K562 (cell line): ENCODE measurements around the gene SDE2. TPM values are rescaled to one million over a fixed set of nuclear protein-coding genes. Genes with fewer than 3 reads are reported as not detected.

ENCODE experiments used
- ARID2 ChIP-seq: fragments of 450-650 bp; IDR thresholded peaks from 2 replicates; pipeline ENCODE4 v1.6.1; 2017; ENCODE audit warnings: antibody characterized with exemption, mild to moderate bottlenecking
- GTF2F1 ChIP-seq: IDR thresholded peaks from 2 replicates; pipeline ENCODE4 v1.6.1; 2011; ENCODE audit warnings: low read depth, low read length, improper control_type of control experiment
- NEUROD1 ChIP-seq: fragments of 150-350 bp; IDR thresholded peaks from 2 replicates; pipeline ENCODE4 v1.6.1; 2014; ENCODE audit warnings: borderline replicate concordance, low read length, low read depth; ENCODE audit not compliant: partially characterized antibody
- NFRKB ChIP-seq: fragments of 450-650 bp; IDR thresholded peaks from 2 replicates; pipeline ENCODE4 v1.6.1; 2016; ENCODE audit warnings: low read depth
- NFYB ChIP-seq: IDR thresholded peaks from 2 replicates; pipeline ENCODE4 v1.6.1; 2011; ENCODE audit warnings: mild to moderate bottlenecking, moderate library complexity; ENCODE audit not compliant: insufficient read length; ENCODE audit errors: extremely low read depth
- PHB ChIP-seq: fragments of 250-450 bp; sonication (Bioruptor Pico); IDR thresholded peaks from 2 replicates; pipeline ENCODE4 v1.5.0; 2021
- SAFB ChIP-seq: fragments of 200-400 bp; formaldehyde crosslinking; IDR thresholded peaks from 2 replicates; pipeline ENCODE4 v1.6.1; 2017; ENCODE audit warnings: low read depth, low read length, borderline replicate concordance
- SAFB2 ChIP-seq: fragments of 200-400 bp; formaldehyde crosslinking; IDR thresholded peaks from 2 replicates; pipeline ENCODE4 v1.6.1; 2018; ENCODE audit warnings: borderline replicate concordance, low read length, low read depth, moderate library complexity; ENCODE audit not compliant: severe bottlenecking
- SMARCA4 ChIP-seq: fragments of 450-650 bp; IDR thresholded peaks from 2 replicates; pipeline ENCODE4 v1.6.1; 2016
- ZBED1 ChIP-seq: IDR thresholded peaks from 2 replicates; pipeline ENCODE4 v1.6.1; 2014
- ZKSCAN1 ChIP-seq: fragments of 150-350 bp; IDR thresholded peaks from 2 replicates; pipeline ENCODE4 v1.6.1; 2016; ENCODE audit warnings: low read depth, low read length
- ZNF274 ChIP-seq: IDR thresholded peaks from 2 replicates; pipeline ENCODE4 v1.6.1; 2011; ENCODE audit warnings: low read depth, mild to moderate bottlenecking, low read length, moderate library complexity, borderline replicate concordance
- ZNF316 ChIP-seq: fragments of 450-650 bp; IDR thresholded peaks from 2 replicates; pipeline ENCODE4 v1.6.1; 2016
- ZNF507 ChIP-seq: conservative IDR thresholded peaks from 2 replicates; pipeline ENCODE4 v1.6.1; 2017; ENCODE audit warnings: missing genetic modification characterization, missing compliant biosample characterization
- polyA plus RNA-seq, 8 experiments: library from polyadenylated mRNA; depleted of rRNA in 4 of 8; stranded (reverse) in 5 of 8; unstranded in 3 of 8; fragments of >200 nt; fragmentation: Nextera tagmentation in 2 of 8; fragmentation: Illumina TruSeq in 1 of 8; extraction: Ambion mirVana in 2 of 8; extraction: Trizol in 1 of 8; gene quantifications; 2 replicates each; pipeline versions ENCODE4 v1.2.1 to v1.2.3, GENCODE V29; 2011 to 2014; ENCODE audit warnings: inconsistent platforms in 1 of 8, missing spikeins in 1 of 8
- total RNA-seq, 7 experiments: library from RNA; depleted of rRNA in 6 of 7; stranded (reverse); fragments of >200 nt in 6 of 7; fragmentation: Illumina TruSeq in 2 of 7; extraction: Trizol in 2 of 7; gene quantifications; 2 replicates each; pipeline versions ENCODE4 v1.2.1 to v1.2.3, GENCODE V29; 2011 to 2021; ENCODE audit warnings: low replicate concordance in 1 of 7
- TF ChIP-seq, protein P1 (sequence below): sonication (generic); formaldehyde crosslinking; IDR thresholded peaks from 2 replicates; pipeline ENCODE4 v1.8.0; 2022; ENCODE audit warnings: mild to moderate bottlenecking, missing genetic modification reagents
- TF ChIP-seq, protein P2 (sequence below): sonication (generic); formaldehyde crosslinking; IDR thresholded peaks from 2 replicates; pipeline ENCODE4 v1.8.0; 2022; ENCODE audit warnings: mild to moderate bottlenecking, missing genetic modification reagents
- TF ChIP-seq, protein P3 (sequence below), 2 experiments: fragments of 250-450 bp in 1 of 2; fragments of 450-650 bp in 1 of 2; sonication (Bioruptor Pico) in 1 of 2; IDR thresholded peaks; 2 replicates each; pipeline versions ENCODE4 v1.6.1 to v1.8.0; 2016 to 2021; ENCODE audit warnings: mild to moderate bottlenecking in 2 of 2, moderate library complexity in 2 of 2, missing compliant biosample characterization in 1 of 2, missing genetic modification characterization in 1 of 2
- TF ChIP-seq, protein P4 (sequence below), 3 experiments: fragments of 200-800 bp in 1 of 3; fragments of 250-450 bp in 1 of 3; fragments of 450-650 bp in 1 of 3; sonication (Bioruptor Pico) in 1 of 3; sonication (Bioruptor generic) in 1 of 3; formaldehyde crosslinking in 1 of 3; IDR thresholded peaks; 2 replicates each; pipeline versions ENCODE4 v1.6.1 to v1.8.0; 2016 to 2022; ENCODE audit warnings: mild to moderate bottlenecking in 2 of 3, missing genetic modification characterization in 2 of 3, missing compliant biosample characterization in 1 of 3, moderate library complexity in 1 of 3

Gene SDE2
- total and polyA plus RNA-seq, 9 of the 15 experiments (the other 6 are each of a cell fraction or from before 2014, with no cell fraction given), result 14.3 to 62.3 (median 46.0) TPM

DNA sequence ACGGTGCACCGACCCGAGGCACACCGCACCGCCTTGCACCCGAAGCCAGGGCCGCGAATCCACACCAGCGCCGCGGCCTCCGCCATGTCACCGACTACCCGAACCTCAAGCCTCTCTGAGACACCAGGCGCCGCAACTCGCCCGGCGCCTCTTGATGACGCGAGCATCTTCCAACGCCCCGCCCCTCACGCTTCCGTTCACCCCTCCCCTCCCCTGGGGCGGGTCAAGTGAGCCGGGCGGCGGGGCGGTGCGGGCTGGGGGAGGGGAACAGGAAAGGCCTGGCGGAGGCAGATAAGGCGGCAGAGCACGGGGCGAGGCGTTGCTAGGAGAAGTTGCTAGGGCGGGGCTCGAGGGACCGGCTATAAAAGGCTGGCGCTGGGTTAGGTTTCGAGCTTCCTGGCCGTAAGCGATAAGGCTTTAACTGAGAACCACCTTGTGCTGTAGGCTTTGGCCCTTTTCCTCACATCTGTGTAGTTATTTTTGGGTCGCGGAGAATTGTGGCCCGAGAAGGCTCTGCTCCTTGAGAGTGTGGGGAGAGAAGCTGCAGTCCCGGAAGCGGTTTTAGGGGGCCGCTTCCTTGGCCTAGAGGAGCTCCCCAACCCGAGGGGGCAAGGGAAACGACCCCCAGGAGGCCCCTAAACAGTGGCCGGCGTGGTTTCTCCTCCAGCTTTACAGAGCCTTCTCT is at the start of gene SDE2 (continued):
- TF ChIP-seq, protein P1, sequence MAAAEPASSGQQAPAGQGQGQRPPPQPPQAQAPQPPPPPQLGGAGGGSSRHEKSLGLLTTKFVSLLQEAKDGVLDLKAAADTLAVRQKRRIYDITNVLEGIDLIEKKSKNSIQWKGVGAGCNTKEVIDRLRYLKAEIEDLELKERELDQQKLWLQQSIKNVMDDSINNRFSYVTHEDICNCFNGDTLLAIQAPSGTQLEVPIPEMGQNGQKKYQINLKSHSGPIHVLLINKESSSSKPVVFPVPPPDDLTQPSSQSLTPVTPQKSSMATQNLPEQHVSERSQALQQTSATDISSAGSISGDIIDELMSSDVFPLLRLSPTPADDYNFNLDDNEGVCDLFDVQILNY (CRISPR knock-in tag), result no peak
- no peak for TF ChIP-seq ZNF507 (tag)
- TF ChIP-seq ZNF274, result peak; percentile 81
- TF ChIP-seq SMARCA4, result peak; percentile 97
- TF ChIP-seq NEUROD1, result peak; percentile 94
- TF ChIP-seq PHB (CRISPR knock-in tag), result peak; percentile 93; the same call in 1 of the 2 replicates
- no peak for TF ChIP-seq SAFB2
- TF ChIP-seq NFRKB, result peak; percentile 62; the same call in 1 of the 2 replicates
- TF ChIP-seq, protein P2, sequence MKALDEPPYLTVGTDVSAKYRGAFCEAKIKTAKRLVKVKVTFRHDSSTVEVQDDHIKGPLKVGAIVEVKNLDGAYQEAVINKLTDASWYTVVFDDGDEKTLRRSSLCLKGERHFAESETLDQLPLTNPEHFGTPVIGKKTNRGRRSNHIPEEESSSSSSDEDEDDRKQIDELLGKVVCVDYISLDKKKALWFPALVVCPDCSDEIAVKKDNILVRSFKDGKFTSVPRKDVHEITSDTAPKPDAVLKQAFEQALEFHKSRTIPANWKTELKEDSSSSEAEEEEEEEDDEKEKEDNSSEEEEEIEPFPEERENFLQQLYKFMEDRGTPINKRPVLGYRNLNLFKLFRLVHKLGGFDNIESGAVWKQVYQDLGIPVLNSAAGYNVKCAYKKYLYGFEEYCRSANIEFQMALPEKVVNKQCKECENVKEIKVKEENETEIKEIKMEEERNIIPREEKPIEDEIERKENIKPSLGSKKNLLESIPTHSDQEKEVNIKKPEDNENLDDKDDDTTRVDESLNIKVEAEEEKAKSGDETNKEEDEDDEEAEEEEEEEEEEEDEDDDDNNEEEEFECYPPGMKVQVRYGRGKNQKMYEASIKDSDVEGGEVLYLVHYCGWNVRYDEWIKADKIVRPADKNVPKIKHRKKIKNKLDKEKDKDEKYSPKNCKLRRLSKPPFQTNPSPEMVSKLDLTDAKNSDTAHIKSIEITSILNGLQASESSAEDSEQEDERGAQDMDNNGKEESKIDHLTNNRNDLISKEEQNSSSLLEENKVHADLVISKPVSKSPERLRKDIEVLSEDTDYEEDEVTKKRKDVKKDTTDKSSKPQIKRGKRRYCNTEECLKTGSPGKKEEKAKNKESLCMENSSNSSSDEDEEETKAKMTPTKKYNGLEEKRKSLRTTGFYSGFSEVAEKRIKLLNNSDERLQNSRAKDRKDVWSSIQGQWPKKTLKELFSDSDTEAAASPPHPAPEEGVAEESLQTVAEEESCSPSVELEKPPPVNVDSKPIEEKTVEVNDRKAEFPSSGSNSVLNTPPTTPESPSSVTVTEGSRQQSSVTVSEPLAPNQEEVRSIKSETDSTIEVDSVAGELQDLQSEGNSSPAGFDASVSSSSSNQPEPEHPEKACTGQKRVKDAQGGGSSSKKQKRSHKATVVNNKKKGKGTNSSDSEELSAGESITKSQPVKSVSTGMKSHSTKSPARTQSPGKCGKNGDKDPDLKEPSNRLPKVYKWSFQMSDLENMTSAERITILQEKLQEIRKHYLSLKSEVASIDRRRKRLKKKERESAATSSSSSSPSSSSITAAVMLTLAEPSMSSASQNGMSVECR (CRISPR knock-in tag), result peak; percentile 95
- peak; percentile 19; the same call in 1 of the 2 replicates for TF ChIP-seq ZKSCAN1
- TF ChIP-seq, protein P3, sequence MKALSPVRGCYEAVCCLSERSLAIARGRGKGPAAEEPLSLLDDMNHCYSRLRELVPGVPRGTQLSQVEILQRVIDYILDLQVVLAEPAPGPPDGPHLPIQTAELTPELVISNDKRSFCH (CRISPR knock-in tag; IDR thresholded peaks at IDR 0.05), result no peak
- TF ChIP-seq, protein P3 (tag; IDR thresholded peaks at IDR 0.05), result peak; percentile 84
- peak; percentile 96 for TF ChIP-seq GTF2F1
- no peak for TF ChIP-seq NFYB
- TF ChIP-seq ZBED1, result peak; percentile 95
- no peak for TF ChIP-seq ZNF316
- TF ChIP-seq, protein P4, sequence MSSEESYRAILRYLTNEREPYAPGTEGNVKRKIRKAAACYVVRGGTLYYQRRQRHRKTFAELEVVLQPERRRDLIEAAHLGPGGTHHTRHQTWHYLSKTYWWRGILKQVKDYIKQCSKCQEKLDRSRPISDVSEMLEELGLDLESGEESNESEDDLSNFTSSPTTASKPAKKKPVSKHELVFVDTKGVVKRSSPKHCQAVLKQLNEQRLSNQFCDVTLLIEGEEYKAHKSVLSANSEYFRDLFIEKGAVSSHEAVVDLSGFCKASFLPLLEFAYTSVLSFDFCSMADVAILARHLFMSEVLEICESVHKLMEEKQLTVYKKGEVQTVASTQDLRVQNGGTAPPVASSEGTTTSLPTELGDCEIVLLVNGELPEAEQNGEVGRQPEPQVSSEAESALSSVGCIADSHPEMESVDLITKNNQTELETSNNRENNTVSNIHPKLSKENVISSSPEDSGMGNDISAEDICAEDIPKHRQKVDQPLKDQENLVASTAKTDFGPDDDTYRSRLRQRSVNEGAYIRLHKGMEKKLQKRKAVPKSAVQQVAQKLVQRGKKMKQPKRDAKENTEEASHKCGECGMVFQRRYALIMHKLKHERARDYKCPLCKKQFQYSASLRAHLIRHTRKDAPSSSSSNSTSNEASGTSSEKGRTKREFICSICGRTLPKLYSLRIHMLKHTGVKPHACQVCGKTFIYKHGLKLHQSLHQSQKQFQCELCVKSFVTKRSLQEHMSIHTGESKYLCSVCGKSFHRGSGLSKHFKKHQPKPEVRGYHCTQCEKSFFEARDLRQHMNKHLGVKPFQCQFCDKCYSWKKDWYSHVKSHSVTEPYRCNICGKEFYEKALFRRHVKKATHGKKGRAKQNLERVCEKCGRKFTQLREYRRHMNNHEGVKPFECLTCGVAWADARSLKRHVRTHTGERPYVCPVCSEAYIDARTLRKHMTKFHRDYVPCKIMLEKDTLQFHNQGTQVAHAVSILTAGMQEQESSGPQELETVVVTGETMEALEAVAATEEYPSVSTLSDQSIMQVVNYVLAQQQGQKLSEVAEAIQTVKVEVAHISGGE (CRISPR knock-in tag; IDR thresholded peaks at IDR 0.05), result peak in 1 of 3 experiments; percentile 89; a peak in 3 of 6 replicates
- TF ChIP-seq ARID2, result no peak
- TF ChIP-seq SAFB, result no peak
